Measurements from ENCODE around the gene MRPL12. TPM values are rescaled to one million over a fixed set of nuclear protein-coding genes. Genes with fewer than 3 reads are reported as not detected.

MRPL12 gene
- total RNA-seq, 1 experiment from 2014 or later, result 140 TPM

DNA sequence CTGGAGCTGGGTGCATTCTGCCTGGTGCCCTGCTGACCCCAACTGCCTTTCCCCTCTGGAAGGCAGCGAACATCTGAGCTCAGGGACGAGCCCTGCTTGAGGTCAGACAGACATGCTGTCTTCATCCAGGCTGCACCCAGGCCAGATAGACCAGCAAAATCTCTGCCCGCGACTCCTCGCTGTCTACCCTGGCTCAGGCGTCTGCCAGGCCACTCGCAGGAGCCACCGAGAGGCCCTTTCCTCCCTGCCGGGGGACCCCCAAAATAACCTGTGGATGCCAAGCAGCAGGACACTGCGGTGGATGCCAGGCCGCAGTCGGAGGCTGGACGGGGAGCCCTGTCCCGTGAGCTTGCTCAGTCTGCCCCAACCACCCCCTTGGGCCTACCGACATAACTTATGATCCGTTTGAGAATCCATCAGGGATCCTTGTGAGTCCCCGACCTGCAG, 5.6 kb downstream of the MRPL12 start:
- no peak for DNase-seq
- H3K4me1 ChIP-seq (ENCODE audit: insufficient read depth, low read length), result peaks cover 4% of the 10 kb centered on the region; the same call in 1 of the 2 replicates
- H3K27ac Mint-ChIP-seq, result peak overlapping the region in 2 of 3 experiments; percentile 77 to 81; a peak in 5 of 7 replicates
- H4K5ac ChIP-seq (ENCODE audit: insufficient read length, low read depth, low read length), result no peak overlapping the region
- no peak overlapping the region for H3K23ac ChIP-seq (ENCODE audit: insufficient read length, low read depth, low read length)
- no peak overlapping the region for H2BK5ac ChIP-seq (ENCODE audit: insufficient read length, low read length)
- no peaks in the 10 kb centered on the region; a peak in 1 of 5 replicates for H3K9me3 Mint-ChIP-seq
- no peak overlapping the region for H2BK120ac ChIP-seq (ENCODE audit: low read depth, low read length, poor library complexity, severe bottlenecking)
- H3K4me1 Mint-ChIP-seq, result peaks cover 24 to 30% of the 10 kb centered on the region in 2 experiments
- no peaks in the 10 kb centered on the region for H3K27me3 ChIP-seq (ENCODE audit: insufficient read depth, low read length)
- no peak overlapping the region for H2BK15ac ChIP-seq (ENCODE audit: low read depth, low read length)
- H2BK20ac ChIP-seq (ENCODE audit: low read depth, low read length, poor library complexity, severe bottlenecking), result no peak overlapping the region
- H3K4me3 Mint-ChIP-seq, result peak overlapping the region in 1 of 2 experiments; percentile 26; a peak in 2 of 5 replicates
- no peaks in the 10 kb centered on the region for H4K20me1 ChIP-seq (ENCODE audit: control insufficient read depth, insufficient read depth, insufficient read length)
- no peak overlapping the region for H3K4ac ChIP-seq (ENCODE audit: low read depth, low read length)
- no peak overlapping the region for H3K14ac ChIP-seq (ENCODE audit: insufficient read depth, low read length)
- no peak overlapping the region for H3T11ph ChIP-seq (ENCODE audit: low read length)
- no peak overlapping the region for H3K9ac ChIP-seq (ENCODE audit: extremely low read depth, insufficient read length, low read length)
- H3K9me3 ChIP-seq (ENCODE audit: control insufficient read depth, low read depth, low read length), result no peaks in the 10 kb centered on the region
- H3K27me3 Mint-ChIP-seq (ENCODE audit: low read depth), result no peaks in the 10 kb centered on the region
- no peak overlapping the region for H4K91ac ChIP-seq (ENCODE audit: insufficient read length, low read depth, low read length)
- no peak overlapping the region for H2BK12ac ChIP-seq (ENCODE audit: insufficient read length, low read depth, low read length)
- no peak overlapping the region for H2AK5ac ChIP-seq (ENCODE audit: insufficient read length, low read length)
- peaks cover 26 to 50% (median 31%) of the 10 kb centered on the region in 3 experiments for H3K36me3 Mint-ChIP-seq (ENCODE audit: insufficient read depth in 1 of 3, low read depth in 3 of 3)
- WGBS (ENCODE audit: extremely low coverage, insufficient read length, low lambda C conversion rate), result no CpG with 5 or more reads among the region's 17 CpGs
- H3K27ac ChIP-seq (ENCODE audit: insufficient read length, low read depth, low read length), result no peak overlapping the region
- no peak overlapping the region for H3K18ac ChIP-seq (ENCODE audit: insufficient read length, low read depth, low read length)
- H4K8ac ChIP-seq (replicated peaks; ENCODE audit: insufficient read length, low read depth, low read length), result no peak overlapping the region
- no peak overlapping the region for H3K4me2 ChIP-seq (ENCODE audit: insufficient read depth, insufficient read length, low read length)
- H3K23me2 ChIP-seq (ENCODE audit: insufficient read length, low read depth, low read length, poor library complexity, severe bottlenecking), result peaks cover 29% of the 10 kb centered on the region
- H3K79me2 ChIP-seq (ENCODE audit: insufficient read depth, low read length), result peaks cover 7% of the 10 kb centered on the region; the same call in 1 of the 2 replicates
- peaks cover 5% of the 10 kb centered on the region for H3K79me1 ChIP-seq (ENCODE audit: insufficient read depth, low read depth, low read length, poor library complexity, severe bottlenecking)
- no peak for TF ChIP-seq CTCF (conservative IDR thresholded peaks at IDR 0.05)
- H3K56ac ChIP-seq (ENCODE audit: insufficient read length, low read depth, low read length), result no peak overlapping the region
- H2AFZ ChIP-seq (ENCODE audit: low read length), result no peak overlapping the region

Measured in H9 (cell line).